HL-60 (cell line): ENCODE data around the gene SMYD5.

ENCODE experiments used
- DNase-seq, 2 experiments: peaks; one replicate each; pipeline ENCODE4 v3.0.0-alpha.2; 2010 to 2020; ENCODE audit warnings: low read depth in 1 of 2, low spot score in 1 of 2
- H3K27ac ChIP-seq: fragments of 250-450 bp; sonication (Bioruptor Pico); replicated peaks from 2 replicates; pipeline ENCODE4 v1.5.1; 2020; ENCODE audit warnings: mild to moderate bottlenecking, moderate library complexity
- H3K27me3 ChIP-seq: fragments of 250-450 bp; sonication (Bioruptor Pico); 2 replicates; pipeline ENCODE4 v1.5.1; 2021; ENCODE audit warnings: mild to moderate bottlenecking, moderate library complexity; ENCODE audit not compliant: insufficient read depth, poor library complexity, severe bottlenecking
- H3K4me3 ChIP-seq: replicated peaks from 2 replicates; pipeline ENCODE4 v1.5.1; 2011; ENCODE audit warnings: mild to moderate bottlenecking, control low read depth, low read length; ENCODE audit not compliant: insufficient read depth
- CTCF ChIP-seq: IDR thresholded peaks from one replicate; pipeline ENCODE4 v1.5.1; 2011; ENCODE audit warnings: low read length, control low read depth, inconsistent platforms; ENCODE audit not compliant: insufficient read depth
- GABPA ChIP-seq: IDR thresholded peaks from 2 replicates; pipeline ENCODE4 v1.6.1; 2012; ENCODE audit warnings: low read depth
- POLR2AphosphoS5 ChIP-seq: IDR thresholded peaks from 2 replicates; pipeline ENCODE4 v1.6.1; 2012; ENCODE audit warnings: low read depth
- REST ChIP-seq: IDR thresholded peaks from 2 replicates; pipeline ENCODE4 v1.6.1; 2012; ENCODE audit warnings: low read depth; ENCODE audit not compliant: insufficient replicate concordance
- SPI1 ChIP-seq: IDR thresholded peaks from 2 replicates; pipeline ENCODE4 v1.6.1; 2012; ENCODE audit warnings: low read depth, mild to moderate bottlenecking, borderline replicate concordance

SMYD5 gene

DNA sequence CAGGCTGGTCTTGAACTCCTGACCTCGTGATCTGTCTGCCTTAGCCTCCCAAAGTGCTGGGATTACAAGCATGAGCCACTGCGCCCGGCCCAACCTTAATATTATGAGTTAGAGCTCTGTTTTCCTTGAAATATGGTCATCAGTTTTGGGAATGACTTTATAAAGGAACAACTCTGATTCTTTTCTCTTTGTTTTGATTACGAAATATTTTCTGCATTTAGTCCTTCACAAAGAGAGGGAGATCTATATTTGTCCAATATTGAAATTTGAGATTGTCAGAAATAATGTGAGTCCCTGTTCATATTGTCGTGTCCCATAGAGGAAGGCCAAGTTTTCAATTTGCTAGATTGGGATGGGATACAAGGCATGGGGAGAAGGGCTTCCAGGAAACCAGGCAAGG lies 3.1 kb downstream of the SMYD5 start:
- no peak overlapping the region for H3K27ac ChIP-seq
- no peak for DNase-seq
- no peaks in the 10 kb centered on the region for H3K27me3 ChIP-seq
- TF ChIP-seq CTCF (no peak), REST (no peak), POLR2AphosphoS5 (no peak), GABPA (no peak), SPI1 (no peak)
- H3K4me3 ChIP-seq = no peak overlapping the region

DNA sequence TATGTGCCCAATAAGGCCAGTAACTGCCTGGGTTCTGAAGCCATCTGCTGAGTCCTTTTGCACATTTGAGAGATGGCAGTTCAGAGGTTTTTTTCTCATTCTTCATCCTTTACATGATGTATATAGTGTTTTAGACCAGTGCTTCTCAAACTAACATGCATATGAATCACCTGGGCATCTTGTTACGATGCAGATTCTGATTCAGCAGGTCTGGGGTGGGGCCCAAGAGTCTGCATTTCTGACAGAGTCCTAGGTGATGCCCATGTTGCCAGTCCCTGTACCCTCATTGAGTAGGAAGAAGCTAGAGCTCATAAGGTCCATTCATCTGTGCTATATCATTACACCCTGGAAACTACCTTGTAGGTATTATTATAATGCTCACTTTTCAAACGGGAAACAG lies 3.8 kb downstream of the SMYD5 start:
- TF ChIP-seq POLR2AphosphoS5 (no peak), REST (no peak), GABPA (no peak), CTCF (no peak), SPI1 (no peak)
- no peak overlapping the region for H3K4me3 ChIP-seq
- H3K27me3 ChIP-seq = no peaks in the 10 kb centered on the region
- no peak overlapping the region for H3K27ac ChIP-seq
- DNase-seq = no peak

- Histone ChIP-seq H3K4me3 (no peak overlapping the region), H3K27me3 (no peaks in the 10 kb centered on the region), H3K27ac (no peak overlapping the region)
- no peak for DNase-seq
- TF ChIP-seq CTCF (no peak), GABPA (no peak), REST (no peak), POLR2AphosphoS5 (no peak), SPI1 (no peak)
Measured at GRCh38 chr2:73218298-73218697, 4.3 kb downstream of the SMYD5 start.
